Measurements from ENCODE around the gene VIL1. TPM values are rescaled to one million over a fixed set of nuclear protein-coding genes. Genes with fewer than 3 reads are reported as not detected.
A peak's percentile ranks its signal among the peaks of the same experiment; 100 is the strongest.

VIL1 gene
- total and polyA plus RNA-seq, 9 of the 15 experiments (the other 6 are each of a cell fraction or from before 2014, with no cell fraction given) = 0.51 to 2.7 (median 1.2) TPM

GRCh38 chr2:218400167-218400929, 18.6 kb upstream of the VIL1 start (continued):
- TF ChIP-seq MXD1 (CRISPR knock-in tag; IDR thresholded peaks at IDR 0.05; ENCODE audit: borderline replicate concordance, poor library complexity, severe bottlenecking) (no peak), GTF2E2 (tag; IDR thresholded peaks at IDR 0.05) (peak; percentile 71; the same call in 1 of the 2 replicates), HMBOX1 (IDR thresholded peaks at IDR 0.05) (no peak), RBBP5 (IDR thresholded peaks at IDR 0.05; ENCODE audit: borderline replicate concordance, insufficient read depth, low read length, poor library complexity, severe bottlenecking) (no peak), ASH1L (IDR thresholded peaks at IDR 0.05; ENCODE audit: borderline replicate concordance, low read depth, partially characterized antibody) (no peak), ZZZ3 (IDR thresholded peaks at IDR 0.05) (no peak), SLC30A9 (CRISPR knock-in tag; IDR thresholded peaks at IDR 0.05) (no peak), MCM2 (IDR thresholded peaks at IDR 0.05; ENCODE audit: low read depth) (no peak), ZNF696 (CRISPR knock-in tag; conservative IDR thresholded peaks at IDR 0.05) (no peak), ZBTB26 (CRISPR knock-in tag; IDR thresholded peaks at IDR 0.05) (no peak), HLTF (IDR thresholded peaks at IDR 0.05) (no peak), MEF2D (tag; conservative IDR thresholded peaks at IDR 0.05; ENCODE audit: low read depth) (no peak), ZNF347 (CRISPR knock-in tag; IDR thresholded peaks at IDR 0.05; ENCODE audit: low read depth) (no peak), SAFB (IDR thresholded peaks at IDR 0.05; ENCODE audit: borderline replicate concordance, low read depth, low read length) (peak; percentile 87), DLX4 (CRISPR knock-in tag; IDR thresholded peaks at IDR 0.05) (no peak), ZFPM2 (CRISPR knock-in tag; IDR thresholded peaks at IDR 0.05) (no peak), CSDE1 (IDR thresholded peaks at IDR 0.05) (no peak), ATF7 (IDR thresholded peaks at IDR 0.05) (no peak), KLF6 (CRISPR knock-in tag; IDR thresholded peaks at IDR 0.05; ENCODE audit: borderline replicate concordance) (no peak), HNRNPL (IDR thresholded peaks at IDR 0.05; ENCODE audit: low read depth, low read length) (peak; percentile 70), ZNF561 (CRISPR knock-in tag; conservative IDR thresholded peaks at IDR 0.05) (no peak), MYC (IDR thresholded peaks at IDR 0.05; ENCODE audit: low read depth, low read length) (0 out of 2 replicates have a peak, but pooled peaks have one; percentile 11), MYC (CRISPR knock-in tag; IDR thresholded peaks at IDR 0.05; ENCODE audit: borderline replicate concordance, low read depth) (no peak), NR1H2 (CRISPR knock-in tag; IDR thresholded peaks at IDR 0.05) (no peak), CHD1 (IDR thresholded peaks at IDR 0.05; ENCODE audit: low read length) (no peak), SMAD1 (IDR thresholded peaks at IDR 0.05; ENCODE audit: low read depth, low read length, partially characterized antibody) (no peak)

All from K562 (cell line).